GM12864 (cell line): Measurements from ENCODE around the gene TMEM128.
"Not testable (repeated sequence)": the region's sequence is repeated elsewhere in the genome, so short reads cannot be mapped to it uniquely, and the experiment has no call there.

ENCODE experiments used
- DNase-seq: peaks from one replicate; pipeline ENCODE4 v3.0.0-alpha.2; 2011; ENCODE audit warnings: low read depth
- H3K4me3 ChIP-seq: 2 replicates; pipeline ENCODE4 v1.5.1; 2011; ENCODE audit warnings: mild to moderate bottlenecking, low read depth, low read length, control low read depth
- CTCF ChIP-seq: IDR thresholded peaks from 2 replicates; pipeline ENCODE4 v1.5.1; 2011; ENCODE audit warnings: low read depth, mild to moderate bottlenecking, moderate library complexity, low read length, control low read depth, inconsistent platforms; ENCODE audit errors: missing control alignments

The TMEM128 gene

GRCh38 chr4:4216648-4217047, 31.4 kb downstream of the TMEM128 start:
- DNase-seq, result no peak
- no peak for TF ChIP-seq CTCF
- H3K4me3 ChIP-seq, result no peak overlapping the region

GRCh38 chr4:4213674-4214073, 34.3 kb downstream of the TMEM128 start:
- DNase-seq, H3K4me3 ChIP-seq: not testable (repeated sequence)

GRCh38 chr4:4206204-4206603, 41.8 kb downstream of the TMEM128 start:
- TF ChIP-seq CTCF, result no peak
- no peak overlapping the region for H3K4me3 ChIP-seq
- no peak for DNase-seq

GRCh38 chr4:4204401-4204745, 43.6 kb downstream of the TMEM128 start:
- DNase-seq, result no peak
- H3K4me3 ChIP-seq, result no peak overlapping the region
- no peak for TF ChIP-seq CTCF

- TF ChIP-seq CTCF, result no peak
- DNase-seq, result no peak
- no peak overlapping the region for H3K4me3 ChIP-seq
Measured at GRCh38 chr4:4203688-4204400, 44.2 kb downstream of the TMEM128 start.

GRCh38 chr4:4202510-4202909, 45.5 kb downstream of the TMEM128 start:
- TF ChIP-seq CTCF, result no peak
- no peak overlapping the region for H3K4me3 ChIP-seq
- DNase-seq, result no peak

GRCh38 chr4:4200624-4201023, 47.4 kb downstream of the TMEM128 start:
- no peak overlapping the region for H3K4me3 ChIP-seq
- TF ChIP-seq CTCF, result no peak
- DNase-seq, result no peak
